ENCODE measurements around the gene PSMB3.

The PSMB3 gene

GRCh38 chr17:38716368-38717005, 36.1 kb upstream of the PSMB3 start:
- ATAC-seq (ENCODE audit: low read depth) (no peak), DNase-seq (ENCODE audit: low spot score) (no peak)
- Histone ChIP-seq H3K4me1 (ENCODE audit: insufficient read depth, poor library complexity, severe bottlenecking) (no peaks in the 10 kb centered on the region), H3K36me3 (ENCODE audit: low read depth) (peaks cover 55% of the 10 kb centered on the region), H3K27me3 (ENCODE audit: insufficient read depth, poor library complexity, severe bottlenecking) (no peaks in the 10 kb centered on the region), H3K4me3 (ENCODE audit: severe bottlenecking) (no peak overlapping the region), H3K27ac (ENCODE audit: poor library complexity, severe bottlenecking) (no peak overlapping the region), H3K9me3 (ENCODE audit: severe bottlenecking) (no peaks in the 10 kb centered on the region)
- no peak for TF ChIP-seq CTCF (IDR thresholded peaks at IDR 0.05; ENCODE audit: poor library complexity, severe bottlenecking)

GRCh38 chr17:38717139-38717745, 35.3 kb upstream of the PSMB3 start:
- Histone ChIP-seq H3K9me3 (ENCODE audit: severe bottlenecking) (no peaks in the 10 kb centered on the region), H3K4me3 (ENCODE audit: severe bottlenecking) (no peak overlapping the region), H3K4me1 (ENCODE audit: insufficient read depth, poor library complexity, severe bottlenecking) (no peaks in the 10 kb centered on the region), H3K36me3 (ENCODE audit: low read depth) (peaks cover 51% of the 10 kb centered on the region), H3K27me3 (ENCODE audit: insufficient read depth, poor library complexity, severe bottlenecking) (no peaks in the 10 kb centered on the region), H3K27ac (ENCODE audit: poor library complexity, severe bottlenecking) (no peak overlapping the region)
- TF ChIP-seq CTCF (IDR thresholded peaks at IDR 0.05; ENCODE audit: poor library complexity, severe bottlenecking), result no peak
- DNase-seq (ENCODE audit: low spot score), result no peak
- ATAC-seq (ENCODE audit: low read depth), result no peak

GRCh38 chr17:38719289-38719942, 33.1 kb upstream of the PSMB3 start:
- Histone ChIP-seq H3K27me3 (ENCODE audit: insufficient read depth, poor library complexity, severe bottlenecking) (no peaks in the 10 kb centered on the region), H3K9me3 (ENCODE audit: severe bottlenecking) (no peaks in the 10 kb centered on the region), H3K36me3 (ENCODE audit: low read depth) (peaks cover 36% of the 10 kb centered on the region), H3K4me3 (ENCODE audit: severe bottlenecking) (no peak overlapping the region), H3K27ac (ENCODE audit: poor library complexity, severe bottlenecking) (no peak overlapping the region), H3K4me1 (ENCODE audit: insufficient read depth, poor library complexity, severe bottlenecking) (no peaks in the 10 kb centered on the region)
- ATAC-seq (ENCODE audit: low read depth) (no peak), DNase-seq (ENCODE audit: low spot score) (no peak)
- no peak for TF ChIP-seq CTCF (IDR thresholded peaks at IDR 0.05; ENCODE audit: poor library complexity, severe bottlenecking)

GRCh38 chr17:38719943-38720641, 32.4 kb upstream of the PSMB3 start:
- no peak for TF ChIP-seq CTCF (IDR thresholded peaks at IDR 0.05; ENCODE audit: poor library complexity, severe bottlenecking)
- H3K4me3 ChIP-seq (ENCODE audit: severe bottlenecking), result no peak overlapping the region
- peaks cover 41% of the 10 kb centered on the region for H3K36me3 ChIP-seq (ENCODE audit: low read depth)
- ATAC-seq (ENCODE audit: low read depth) (no peak), DNase-seq (ENCODE audit: low spot score) (no peak)
- H3K27ac ChIP-seq (ENCODE audit: poor library complexity, severe bottlenecking), result no peak overlapping the region
- H3K9me3 ChIP-seq (ENCODE audit: severe bottlenecking), result no peaks in the 10 kb centered on the region
- no peaks in the 10 kb centered on the region for H3K27me3 ChIP-seq (ENCODE audit: insufficient read depth, poor library complexity, severe bottlenecking)
- H3K4me1 ChIP-seq (ENCODE audit: insufficient read depth, poor library complexity, severe bottlenecking), result no peaks in the 10 kb centered on the region

Data from RWPE2 (cell line).